ENCODE data around the gene GPR37. TPM values are rescaled to one million over a fixed set of nuclear protein-coding genes. Genes with fewer than 3 reads are reported as not detected.

Gene GPR37
- total and polyA plus RNA-seq, 8 donors = 2.0 to 6.9 (median 5.3) TPM

GRCh38 chr7:124773938-124774337 is 8.3 kb upstream of the GPR37 start:
- H3K9me3 ChIP-seq = no peaks in the 10 kb centered on the region
- intact Hi-C loops (cut with DNase I) = no loop called here
- DNase-seq (no peak), ATAC-seq (no peak)
- H3K4me3 ChIP-seq = no peak overlapping the region
- no peaks in the 10 kb centered on the region for H3K4me1 ChIP-seq
- H3K27ac ChIP-seq = no peak overlapping the region
- peaks cover 0 to 5% of the 10 kb centered on the region in 2 donors for H3K27me3 ChIP-seq
- no peak for TF ChIP-seq CTCF (IDR thresholded peaks at IDR 0.05)
- no peaks in the 10 kb centered on the region for H3K36me3 ChIP-seq

- TF ChIP-seq CTCF (IDR thresholded peaks at IDR 0.05) = no peak
- Histone ChIP-seq H3K36me3 (no peaks in the 10 kb centered on the region), H3K9me3 (no peaks in the 10 kb centered on the region), H3K27ac (no peak overlapping the region), H3K4me1 (no peaks in the 10 kb centered on the region), H3K27me3 (peaks cover 0 to 5% of the 10 kb centered on the region in 2 donors), H3K4me3 (no peak overlapping the region)
- ATAC-seq (no peak), DNase-seq (no peak)
- intact Hi-C loops (cut with DNase I) = no loop called here
Observed at GRCh38 chr7:124773339-124773738, 7.7 kb upstream of the GPR37 start.

GRCh38 chr7:124769136-124769535 is 3.5 kb upstream of the GPR37 start:
- H3K36me3 ChIP-seq = no peaks in the 10 kb centered on the region
- no peak overlapping the region for H3K4me3 ChIP-seq
- ATAC-seq (no peak), DNase-seq (no peak)
- H3K27me3 ChIP-seq = peaks cover 12 to 39% of the 10 kb centered on the region in 2 donors
- H3K9me3 ChIP-seq = no peaks in the 10 kb centered on the region
- intact Hi-C loops (cut with DNase I) = no loop called here
- peaks cover 0 to 9% of the 10 kb centered on the region in 2 donors for H3K4me1 ChIP-seq
- TF ChIP-seq CTCF (IDR thresholded peaks at IDR 0.05) = no peak
- H3K27ac ChIP-seq = no peak overlapping the region

GRCh38 chr7:124768525-124768924 is 2.9 kb upstream of the GPR37 start:
- Histone ChIP-seq H3K27me3 (peaks cover 18 to 45% of the 10 kb centered on the region in 2 donors), H3K4me1 (peaks cover 0 to 14% of the 10 kb centered on the region in 2 donors), H3K36me3 (no peaks in the 10 kb centered on the region), H3K9me3 (no peaks in the 10 kb centered on the region), H3K4me3 (no peak overlapping the region), H3K27ac (no peak overlapping the region)
- no peak for DNase-seq
- ATAC-seq = no peak
- intact Hi-C loops (cut with DNase I) = no loop called here
- TF ChIP-seq CTCF (IDR thresholded peaks at IDR 0.05) = no peak

- intact Hi-C loops (cut with DNase I) = no loop called here
- H3K9me3 ChIP-seq = no peaks in the 10 kb centered on the region
- no peak overlapping the region for H3K27ac ChIP-seq
- peaks cover 27 to 69% of the 10 kb centered on the region in 2 donors for H3K27me3 ChIP-seq
- H3K4me3 ChIP-seq = peak overlapping the region; percentile 38 to 47
- peak; percentile 56 for ATAC-seq
- no peak for TF ChIP-seq CTCF (IDR thresholded peaks at IDR 0.05)
- H3K4me1 ChIP-seq = peaks cover 0 to 14% of the 10 kb centered on the region in 2 donors
- DNase-seq = peak in 2 of 4 donors; percentile 35 to 75
- H3K36me3 ChIP-seq = no peaks in the 10 kb centered on the region
Observed at GRCh38 chr7:124764847-124765400, 668 bp downstream of the GPR37 start.

Data from left lung (tissue), 10 donors.